ENCODE measurements around the gene TSTD2.
"Not testable (repeated sequence)": the region's sequence is repeated elsewhere in the genome, so short reads cannot be mapped to it uniquely, and the experiment has no call there.

TSTD2 gene

DNA sequence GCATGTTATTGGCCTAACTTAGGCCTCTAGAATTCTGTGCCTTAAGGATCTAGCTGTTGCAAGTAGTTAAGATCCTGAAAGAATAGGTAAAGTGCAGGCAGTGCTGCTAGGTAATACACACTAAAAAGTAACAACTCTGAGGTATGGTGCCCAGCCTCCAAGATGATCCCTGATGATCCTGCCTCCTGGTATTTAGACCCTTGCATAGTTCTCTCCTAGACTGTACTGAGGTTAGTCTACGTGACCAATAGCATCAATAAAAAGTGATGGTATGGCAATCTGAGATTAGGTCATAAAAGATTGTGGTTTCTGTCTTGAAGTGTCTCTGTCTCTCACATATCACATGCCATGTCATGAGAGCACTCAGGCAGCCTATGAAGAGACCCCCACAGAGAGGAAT, 9.2 kb downstream of the TSTD2 start:
- no peak overlapping the region for H3K4me3 ChIP-seq (ENCODE audit: low read length)
- TF ChIP-seq, protein P1, sequence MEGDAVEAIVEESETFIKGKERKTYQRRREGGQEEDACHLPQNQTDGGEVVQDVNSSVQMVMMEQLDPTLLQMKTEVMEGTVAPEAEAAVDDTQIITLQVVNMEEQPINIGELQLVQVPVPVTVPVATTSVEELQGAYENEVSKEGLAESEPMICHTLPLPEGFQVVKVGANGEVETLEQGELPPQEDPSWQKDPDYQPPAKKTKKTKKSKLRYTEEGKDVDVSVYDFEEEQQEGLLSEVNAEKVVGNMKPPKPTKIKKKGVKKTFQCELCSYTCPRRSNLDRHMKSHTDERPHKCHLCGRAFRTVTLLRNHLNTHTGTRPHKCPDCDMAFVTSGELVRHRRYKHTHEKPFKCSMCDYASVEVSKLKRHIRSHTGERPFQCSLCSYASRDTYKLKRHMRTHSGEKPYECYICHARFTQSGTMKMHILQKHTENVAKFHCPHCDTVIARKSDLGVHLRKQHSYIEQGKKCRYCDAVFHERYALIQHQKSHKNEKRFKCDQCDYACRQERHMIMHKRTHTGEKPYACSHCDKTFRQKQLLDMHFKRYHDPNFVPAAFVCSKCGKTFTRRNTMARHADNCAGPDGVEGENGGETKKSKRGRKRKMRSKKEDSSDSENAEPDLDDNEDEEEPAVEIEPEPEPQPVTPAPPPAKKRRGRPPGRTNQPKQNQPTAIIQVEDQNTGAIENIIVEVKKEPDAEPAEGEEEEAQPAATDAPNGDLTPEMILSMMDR (IDR thresholded peaks at IDR 0.05; ENCODE audit: insufficient read depth, low read depth, low read length, missing control alignments): no peak
- no peak for DNase-seq (ENCODE audit: low read depth)

DNA sequence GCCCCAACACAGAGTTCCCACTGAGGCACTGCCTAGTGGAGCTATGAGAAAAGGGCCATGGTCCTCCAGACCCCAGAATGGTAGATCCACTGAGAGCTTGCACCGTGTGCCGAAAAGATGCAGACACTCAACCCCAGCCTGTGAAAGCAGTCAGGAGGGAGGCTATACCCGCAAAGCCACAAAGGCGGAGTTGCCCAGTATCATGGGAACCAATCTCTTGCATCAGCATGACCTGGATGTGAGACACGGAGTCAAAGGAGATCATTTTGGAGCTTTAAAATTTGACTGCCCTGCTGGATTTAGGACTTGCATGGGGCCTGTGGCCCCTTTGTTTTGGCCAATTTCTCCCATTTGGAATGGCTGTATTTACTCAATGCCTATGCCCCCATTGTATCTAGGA, 10.7 kb downstream of the TSTD2 start:
- DNase-seq (ENCODE audit: low read depth); H3K4me3 ChIP-seq (ENCODE audit: low read length): not testable (repeated sequence)

DNA sequence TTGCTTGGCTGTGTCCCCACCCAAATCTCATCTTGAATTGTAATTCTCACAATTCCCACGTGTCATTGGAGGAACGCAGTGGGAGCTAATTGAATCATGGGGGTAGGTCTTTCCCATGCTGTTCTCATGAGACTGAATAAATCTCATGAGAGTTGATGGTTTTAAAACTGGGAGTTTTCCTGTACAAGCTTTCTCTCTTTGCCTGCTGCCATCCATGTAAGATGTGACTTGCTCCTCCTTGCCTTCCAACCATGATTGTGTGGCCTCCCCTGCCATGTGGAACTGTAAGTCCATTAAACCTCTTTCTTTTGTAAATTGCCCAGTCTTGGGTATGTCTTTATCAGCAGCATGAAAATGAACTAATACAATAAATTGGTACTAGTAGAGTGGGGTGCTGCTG, 13.1 kb downstream of the TSTD2 start:
- not testable (repeated sequence) for DNase-seq (ENCODE audit: low read depth); H3K4me3 ChIP-seq (ENCODE audit: low read length)

DNA sequence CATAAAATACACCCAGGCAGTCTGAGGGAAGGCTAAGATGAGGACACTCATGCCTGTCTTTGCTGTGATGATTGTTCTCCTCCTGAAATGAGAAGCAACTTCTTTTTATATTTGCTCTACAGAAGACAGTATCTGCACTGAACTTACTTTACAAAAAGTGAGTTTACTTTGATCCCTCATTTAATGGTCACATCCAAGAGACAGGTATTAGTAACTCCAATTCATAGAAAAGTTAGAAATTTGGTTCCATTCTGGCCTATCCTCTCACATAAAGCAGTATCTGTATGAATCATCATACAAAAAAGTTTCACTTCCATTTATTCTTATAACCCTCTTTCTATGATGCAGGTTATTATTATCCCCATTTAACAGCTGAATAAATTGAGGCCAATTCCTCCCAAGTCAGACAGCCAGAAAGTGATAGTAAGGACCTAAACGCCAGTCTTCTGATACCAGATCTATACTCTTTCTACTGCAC, 15.2 kb downstream of the TSTD2 start:
- TF ChIP-seq, protein P1 (IDR thresholded peaks at IDR 0.05; ENCODE audit: insufficient read depth, low read depth, low read length, missing control alignments): no peak
- no peak overlapping the region for H3K4me3 ChIP-seq (ENCODE audit: low read length)
- DNase-seq (ENCODE audit: low read depth): no peak

DNA sequence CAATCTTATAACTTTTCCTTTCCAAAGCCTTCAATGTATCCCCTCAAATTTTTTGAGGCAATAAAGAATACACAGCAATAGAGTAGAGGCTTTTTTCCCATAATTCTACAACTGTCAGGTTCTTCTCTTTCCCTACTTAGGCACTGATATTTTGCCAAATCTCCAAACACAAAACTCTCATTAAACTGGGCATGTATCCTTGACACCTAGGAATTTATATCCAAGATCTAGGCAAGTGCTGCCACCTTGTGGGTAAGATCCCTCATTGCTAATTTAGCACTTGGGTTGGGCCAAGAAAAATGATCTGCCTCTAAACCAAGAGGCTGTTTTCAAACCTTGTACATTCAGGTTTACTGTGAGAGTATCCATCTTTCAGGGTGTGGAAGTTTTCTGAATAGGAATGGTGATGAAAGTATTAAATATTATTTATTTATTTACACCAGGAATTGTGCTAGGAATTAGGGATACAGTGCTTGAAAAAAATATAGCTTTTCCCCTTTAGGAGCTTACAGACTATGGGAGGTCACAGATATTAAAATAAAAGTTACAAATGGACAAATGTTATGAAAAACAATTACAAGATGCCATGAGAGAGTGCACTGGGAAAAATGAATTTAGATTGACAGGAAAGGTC, 17.6 kb downstream of the TSTD2 start:
- H3K4me3 ChIP-seq (ENCODE audit: low read length): no peak overlapping the region
- peak; percentile 69 for DNase-seq (ENCODE audit: low read depth)
- TF ChIP-seq, protein P1 (IDR thresholded peaks at IDR 0.05; ENCODE audit: insufficient read depth, low read depth, low read length, missing control alignments): peak; percentile 87

DNA sequence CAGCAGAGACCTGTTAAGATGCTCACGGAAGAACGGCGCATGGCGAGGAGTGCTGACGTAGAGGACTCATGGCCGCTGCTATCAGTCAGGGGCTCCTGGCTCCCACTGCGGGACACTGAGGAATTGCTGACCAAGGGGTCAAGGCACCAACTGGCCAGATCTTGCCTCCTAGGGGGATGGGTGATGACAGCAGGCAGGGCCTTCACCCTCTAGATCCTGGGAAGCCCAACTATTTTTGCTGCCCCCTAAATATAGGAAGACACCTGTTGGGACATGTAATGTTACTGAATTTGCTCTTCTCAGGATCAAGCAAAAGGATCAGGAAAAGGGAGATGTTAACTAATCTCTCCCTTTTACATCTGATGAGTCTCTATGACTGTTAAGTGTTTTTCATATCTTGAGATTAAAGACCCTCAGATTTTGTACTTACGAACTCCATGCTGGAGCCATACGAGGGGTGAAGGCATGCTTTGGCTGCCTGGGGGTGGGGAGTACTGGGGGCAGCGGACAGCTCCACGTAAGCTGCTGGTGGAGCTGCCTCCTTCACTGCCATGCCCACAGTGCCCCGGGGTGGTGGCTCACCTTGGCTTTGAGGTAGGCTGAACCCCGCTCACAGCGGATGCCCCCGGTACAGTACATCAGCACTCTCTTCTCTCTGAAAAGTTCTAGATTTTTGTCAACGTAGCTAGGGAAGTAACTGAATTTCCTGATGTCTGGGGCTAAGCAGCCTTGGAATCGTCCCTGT, 28.1 kb downstream of the TSTD2 start:
- no peak for DNase-seq (ENCODE audit: low read depth)
- H3K4me3 ChIP-seq (ENCODE audit: low read length): no peak overlapping the region
- TF ChIP-seq, protein P1 (IDR thresholded peaks at IDR 0.05; ENCODE audit: insufficient read depth, low read depth, low read length, missing control alignments): no peak

DNA sequence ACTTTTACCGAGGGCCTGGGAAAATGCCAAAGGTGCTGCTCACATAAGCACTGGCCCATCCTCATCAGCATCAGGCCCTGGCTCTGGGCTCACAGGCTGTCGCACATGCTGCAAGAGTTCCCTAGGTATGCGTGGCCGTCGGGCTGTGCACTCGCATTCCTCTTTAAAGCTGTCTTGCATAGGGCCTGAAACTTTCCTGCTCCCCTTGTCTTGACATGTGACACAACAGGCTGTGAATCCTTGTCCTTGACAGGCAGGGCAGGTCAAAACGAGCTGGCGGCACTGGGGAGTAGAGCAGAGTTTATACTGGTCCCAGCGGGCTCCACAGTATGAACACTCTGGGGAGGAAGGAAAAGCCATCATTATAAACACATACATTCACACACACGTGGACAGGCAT, 30.7 kb downstream of the TSTD2 start:
- no peak for DNase-seq (ENCODE audit: low read depth)
- TF ChIP-seq, protein P1 (IDR thresholded peaks at IDR 0.05; ENCODE audit: insufficient read depth, low read depth, low read length, missing control alignments): no peak
- no peak overlapping the region for H3K4me3 ChIP-seq (ENCODE audit: low read length)
